Stomach (tissue), 4 donors: ENCODE measurements around the gene FAM168A.

Source experiments
- POLR2A ChIP-seq, 4 donors: fragments of 450-650 bp; IDR thresholded peaks; one replicate each; pipeline ENCODE4 v1.6.1; 2016; ENCODE audit warnings: antibody characterized with exemption in 4 of 4, control low read depth in 2 of 4, mild to moderate bottlenecking in 1 of 4, moderate library complexity in 1 of 4
- TF ChIP-seq, protein P1 (sequence below), 7 experiments: fragments of 450-650 bp in 4 of 7; fragments of 200-600 bp in 3 of 7; sonication (generic) in 3 of 7; IDR thresholded peaks; one replicate each; pipeline ENCODE4 v1.5.1; 2016 to 2019; ENCODE audit warnings: antibody characterized with exemption in 7 of 7, control low read depth in 2 of 7, mild to moderate bottlenecking in 1 of 7

- TF ChIP-seq, protein P1, sequence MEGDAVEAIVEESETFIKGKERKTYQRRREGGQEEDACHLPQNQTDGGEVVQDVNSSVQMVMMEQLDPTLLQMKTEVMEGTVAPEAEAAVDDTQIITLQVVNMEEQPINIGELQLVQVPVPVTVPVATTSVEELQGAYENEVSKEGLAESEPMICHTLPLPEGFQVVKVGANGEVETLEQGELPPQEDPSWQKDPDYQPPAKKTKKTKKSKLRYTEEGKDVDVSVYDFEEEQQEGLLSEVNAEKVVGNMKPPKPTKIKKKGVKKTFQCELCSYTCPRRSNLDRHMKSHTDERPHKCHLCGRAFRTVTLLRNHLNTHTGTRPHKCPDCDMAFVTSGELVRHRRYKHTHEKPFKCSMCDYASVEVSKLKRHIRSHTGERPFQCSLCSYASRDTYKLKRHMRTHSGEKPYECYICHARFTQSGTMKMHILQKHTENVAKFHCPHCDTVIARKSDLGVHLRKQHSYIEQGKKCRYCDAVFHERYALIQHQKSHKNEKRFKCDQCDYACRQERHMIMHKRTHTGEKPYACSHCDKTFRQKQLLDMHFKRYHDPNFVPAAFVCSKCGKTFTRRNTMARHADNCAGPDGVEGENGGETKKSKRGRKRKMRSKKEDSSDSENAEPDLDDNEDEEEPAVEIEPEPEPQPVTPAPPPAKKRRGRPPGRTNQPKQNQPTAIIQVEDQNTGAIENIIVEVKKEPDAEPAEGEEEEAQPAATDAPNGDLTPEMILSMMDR (IDR thresholded peaks at IDR 0.05), result no peak
- no peak for TF ChIP-seq POLR2A (IDR thresholded peaks at IDR 0.05)
These were observed 171.6 kb downstream of the FAM168A start for GRCh38 chr11:73426219-73426850.
